ENCODE results near the gene SULT2B1. TPM values are rescaled to one million over a fixed set of nuclear protein-coding genes. Genes with fewer than 3 reads are reported as not detected.
"Not testable (repeated sequence)": the region's sequence is repeated elsewhere in the genome, so short reads cannot be mapped to it uniquely, and the experiment has no call there.

SULT2B1 gene
- total and polyA plus RNA-seq, 5 donors from 2014 or later, result 0.16 to 0.82 TPM; not detected in 3

DNA sequence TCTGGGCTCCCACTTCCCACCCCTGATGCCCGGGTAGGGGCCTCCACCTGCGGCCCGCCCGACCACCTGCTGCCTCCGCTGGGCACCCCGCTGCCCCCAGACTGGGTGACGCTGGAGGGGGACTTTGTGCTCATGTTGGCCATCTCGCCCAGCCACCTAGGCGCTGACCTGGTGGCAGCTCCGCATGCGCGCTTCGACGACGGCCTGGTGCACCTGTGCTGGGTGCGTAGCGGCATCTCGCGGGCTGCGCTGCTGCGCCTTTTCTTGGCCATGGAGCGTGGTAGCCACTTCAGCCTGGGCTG is 77.3 kb downstream of the SULT2B1 start:
- Histone ChIP-seq H3K36me3 (ENCODE audit: control insufficient read depth, insufficient read depth, low read length) (peaks cover 38% of the 10 kb centered on the region), H3K4me3 (ENCODE audit: low read depth, low read length) (no peak overlapping the region), H3K27me3 (ENCODE audit: control insufficient read depth, insufficient read depth, low read length) (no peaks in the 10 kb centered on the region), H3K4me1 (ENCODE audit: control insufficient read depth, insufficient read depth, low read length, poor library complexity, severe bottlenecking) (peaks cover 27% of the 10 kb centered on the region), H3K27ac (ENCODE audit: insufficient read depth, low read length, poor library complexity, severe bottlenecking) (no peak overlapping the region), H3K9me3 (ENCODE audit: control insufficient read depth in 2 of 2, low read length in 2 of 2) (no peaks in the 10 kb centered on the region)
- H3K4me3 Mint-ChIP-seq, result no peak overlapping the region
- H3K4me1 Mint-ChIP-seq, result peaks cover 3 to 43% (median 12%) of the 10 kb centered on the region in 4 donors
- DNase-seq, result no peak
- peaks cover 9% of the 10 kb centered on the region for H3K36me3 Mint-ChIP-seq
- H3K27me3 Mint-ChIP-seq, result no peaks in the 10 kb centered on the region
- H3K9me3 Mint-ChIP-seq, result no peaks in the 10 kb centered on the region
- ATAC-seq (ENCODE audit: low read depth in 2 of 2), result no peak
- no peak overlapping the region for H3K27ac Mint-ChIP-seq

DNA sequence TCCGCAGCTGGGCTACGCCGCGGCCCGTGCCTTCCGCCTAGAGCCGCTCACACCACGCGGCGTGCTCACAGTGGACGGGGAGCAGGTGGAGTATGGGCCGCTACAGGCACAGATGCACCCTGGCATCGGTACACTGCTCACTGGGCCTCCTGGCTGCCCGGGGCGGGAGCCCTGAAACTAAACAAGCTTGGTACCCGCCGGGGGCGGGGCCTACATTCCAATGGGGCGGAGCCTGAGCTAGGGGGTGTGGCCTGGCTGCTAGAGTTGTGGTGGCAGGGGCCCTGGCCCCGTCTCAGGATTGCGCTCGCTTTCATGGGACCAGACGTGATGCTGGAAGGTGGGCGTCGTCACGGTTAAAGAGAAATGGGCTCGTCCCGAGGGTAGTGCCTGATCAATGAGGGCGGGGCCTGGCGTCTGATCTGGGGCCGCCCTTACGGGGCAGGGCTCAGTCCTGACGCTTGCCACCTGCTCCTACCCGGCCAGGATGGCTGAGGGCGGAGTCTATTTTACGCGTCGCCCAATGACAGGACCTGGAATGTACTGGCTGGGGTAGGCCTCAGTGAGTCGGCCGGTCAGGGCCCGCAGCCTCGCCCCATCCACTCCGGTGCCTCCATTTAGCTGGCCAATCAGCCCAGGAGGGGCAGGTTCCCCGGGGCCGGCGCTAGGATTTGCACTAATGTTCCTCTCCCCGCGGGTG is 77.8 kb downstream of the SULT2B1 start:
- Mint-ChIP-seq H3K36me3 (peaks cover 9% of the 10 kb centered on the region), H3K4me3 (no peak overlapping the region), H3K27ac (peak overlapping the region in 1 of 3 donors; percentile 31), H3K4me1 (peaks cover 4 to 44% (median 11%) of the 10 kb centered on the region in 4 donors), H3K9me3 (no peaks in the 10 kb centered on the region), H3K27me3 (no peaks in the 10 kb centered on the region)
- Histone ChIP-seq H3K9me3 (ENCODE audit: control insufficient read depth in 2 of 2, low read length in 2 of 2) (no peaks in the 10 kb centered on the region), H3K36me3 (ENCODE audit: control insufficient read depth, insufficient read depth, low read length) (peaks cover 38% of the 10 kb centered on the region), H3K27me3 (ENCODE audit: control insufficient read depth, insufficient read depth, low read length) (no peaks in the 10 kb centered on the region), H3K27ac (ENCODE audit: insufficient read depth, low read length, poor library complexity, severe bottlenecking) (no peak overlapping the region), H3K4me3 (ENCODE audit: low read depth, low read length) (no peak overlapping the region), H3K4me1 (ENCODE audit: control insufficient read depth, insufficient read depth, low read length, poor library complexity, severe bottlenecking) (peaks cover 27% of the 10 kb centered on the region)
- no peak for ATAC-seq (ENCODE audit: low read depth in 2 of 2)
- no peak for DNase-seq

DNA sequence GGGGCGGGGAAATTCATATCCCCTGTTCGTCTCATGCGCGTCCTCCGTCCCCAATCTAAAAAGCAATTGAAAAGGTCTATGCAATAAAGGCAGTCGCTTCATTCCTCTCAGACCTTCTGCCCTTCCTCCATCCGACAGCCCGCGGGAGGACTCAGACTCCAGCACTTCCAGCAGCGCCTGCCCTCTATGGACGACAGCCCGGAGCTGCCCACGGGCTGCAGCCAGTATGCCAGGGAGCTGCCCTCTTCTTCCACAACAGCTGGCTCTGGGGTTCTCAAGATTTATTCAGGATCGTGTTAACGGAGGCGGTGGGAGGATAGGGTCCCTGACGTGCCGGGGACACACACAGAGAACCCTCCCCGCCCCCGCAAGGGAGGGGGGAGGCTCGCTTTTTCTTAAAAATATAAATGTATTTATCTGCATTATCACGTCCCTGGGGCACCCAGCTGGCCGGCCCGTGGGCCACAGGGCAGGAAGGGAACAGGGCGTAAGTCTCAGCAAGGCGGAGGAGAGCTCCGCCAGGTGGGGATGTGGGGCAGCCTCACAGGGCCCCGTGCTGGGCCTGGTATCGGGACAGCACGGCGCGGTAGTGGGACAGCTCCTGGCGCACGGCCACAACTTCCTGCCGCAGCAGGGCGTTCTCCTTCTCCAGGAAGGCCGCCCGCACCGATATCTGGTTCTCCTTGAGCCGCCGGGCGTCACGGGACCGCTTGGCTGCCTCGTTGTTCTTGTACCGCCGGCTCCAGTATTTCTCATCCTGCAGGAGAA is 78.5 kb downstream of the SULT2B1 start:
- H3K27ac Mint-ChIP-seq, result peak overlapping the region in 1 of 3 donors; percentile 46
- no peaks in the 10 kb centered on the region for H3K9me3 Mint-ChIP-seq
- DNase-seq, result no peak
- H3K9me3 ChIP-seq (ENCODE audit: control insufficient read depth in 2 of 2, low read length in 2 of 2), result no peaks in the 10 kb centered on the region
- no peak overlapping the region for H3K27ac ChIP-seq (ENCODE audit: insufficient read depth, low read length, poor library complexity, severe bottlenecking)
- no peak overlapping the region for H3K4me3 ChIP-seq (ENCODE audit: low read depth, low read length)
- H3K4me1 ChIP-seq (ENCODE audit: control insufficient read depth, insufficient read depth, low read length, poor library complexity, severe bottlenecking), result peaks cover 33% of the 10 kb centered on the region
- H3K27me3 ChIP-seq (ENCODE audit: control insufficient read depth, insufficient read depth, low read length), result no peaks in the 10 kb centered on the region
- H3K4me1 Mint-ChIP-seq, result peaks cover 4 to 46% (median 9%) of the 10 kb centered on the region in 4 donors
- no peaks in the 10 kb centered on the region for H3K27me3 Mint-ChIP-seq
- peak overlapping the region in 1 of 4 donors; percentile 82 for H3K4me3 Mint-ChIP-seq
- ATAC-seq (ENCODE audit: low read depth in 2 of 2), result no peak
- peaks cover 38% of the 10 kb centered on the region for H3K36me3 ChIP-seq (ENCODE audit: control insufficient read depth, insufficient read depth, low read length)
- H3K36me3 Mint-ChIP-seq, result peaks cover 9% of the 10 kb centered on the region

DNA sequence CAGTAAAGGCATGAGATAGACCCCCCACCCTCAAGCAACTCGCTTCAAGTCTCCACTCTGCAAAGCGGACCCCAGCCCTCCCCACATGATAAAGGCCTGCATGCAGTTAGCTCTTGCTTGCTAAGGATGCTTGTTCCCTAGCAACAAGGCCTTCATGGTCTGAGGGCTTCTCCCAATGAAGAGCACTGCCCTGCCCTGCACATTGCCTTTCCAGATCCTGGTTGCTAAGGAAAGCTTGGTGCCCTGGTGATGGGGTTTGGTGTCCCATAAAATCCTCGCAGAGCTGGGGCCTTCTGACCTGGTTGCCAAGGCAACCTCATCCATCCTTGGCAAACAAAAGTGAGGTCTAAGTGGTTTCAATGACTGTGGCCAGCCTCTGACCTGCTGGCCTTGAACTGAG is 79.3 kb downstream of the SULT2B1 start:
- no peak overlapping the region for H3K27ac ChIP-seq (ENCODE audit: insufficient read depth, low read length, poor library complexity, severe bottlenecking)
- peaks cover 39% of the 10 kb centered on the region for H3K4me1 ChIP-seq (ENCODE audit: control insufficient read depth, insufficient read depth, low read length, poor library complexity, severe bottlenecking)
- H3K27me3 Mint-ChIP-seq, result no peaks in the 10 kb centered on the region
- no peak overlapping the region for H3K4me3 ChIP-seq (ENCODE audit: low read depth, low read length)
- DNase-seq (no peak), ATAC-seq (ENCODE audit: low read depth in 2 of 2) (no peak)
- H3K27me3 ChIP-seq (ENCODE audit: control insufficient read depth, insufficient read depth, low read length), result no peaks in the 10 kb centered on the region
- peak overlapping the region in 2 of 4 donors; percentile 28 to 82 for H3K4me3 Mint-ChIP-seq
- H3K27ac Mint-ChIP-seq, result peak overlapping the region in 1 of 3 donors; percentile 60
- H3K36me3 ChIP-seq (ENCODE audit: control insufficient read depth, insufficient read depth, low read length), result peaks cover 38% of the 10 kb centered on the region
- no peaks in the 10 kb centered on the region for H3K9me3 ChIP-seq (ENCODE audit: control insufficient read depth in 2 of 2, low read length in 2 of 2)
- H3K9me3 Mint-ChIP-seq, result no peaks in the 10 kb centered on the region
- peaks cover 4 to 48% (median 8%) of the 10 kb centered on the region in 4 donors for H3K4me1 Mint-ChIP-seq
- H3K36me3 Mint-ChIP-seq, result peaks cover 9% of the 10 kb centered on the region

DNA sequence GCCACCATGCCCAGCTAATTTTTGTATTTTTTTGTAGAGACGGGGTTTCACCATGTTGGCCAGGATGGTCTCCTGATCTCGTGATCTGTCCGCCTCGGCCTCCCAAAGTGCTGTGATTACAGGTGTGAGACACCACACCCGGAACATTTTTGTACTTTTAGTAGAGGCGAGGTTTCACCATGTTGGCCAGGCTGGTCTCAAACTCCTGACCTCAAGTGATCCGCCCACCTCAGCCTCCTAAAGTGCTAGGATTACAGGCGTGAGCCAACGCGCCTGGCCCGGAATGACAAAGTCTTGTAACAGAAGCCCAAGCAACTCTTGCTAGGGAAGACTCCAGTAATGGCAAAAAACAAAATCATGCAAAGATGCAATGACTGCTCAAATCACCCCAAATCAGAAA is 80.3 kb downstream of the SULT2B1 start:
- not testable (repeated sequence) for ATAC-seq (ENCODE audit: low read depth in 2 of 2)

DNA sequence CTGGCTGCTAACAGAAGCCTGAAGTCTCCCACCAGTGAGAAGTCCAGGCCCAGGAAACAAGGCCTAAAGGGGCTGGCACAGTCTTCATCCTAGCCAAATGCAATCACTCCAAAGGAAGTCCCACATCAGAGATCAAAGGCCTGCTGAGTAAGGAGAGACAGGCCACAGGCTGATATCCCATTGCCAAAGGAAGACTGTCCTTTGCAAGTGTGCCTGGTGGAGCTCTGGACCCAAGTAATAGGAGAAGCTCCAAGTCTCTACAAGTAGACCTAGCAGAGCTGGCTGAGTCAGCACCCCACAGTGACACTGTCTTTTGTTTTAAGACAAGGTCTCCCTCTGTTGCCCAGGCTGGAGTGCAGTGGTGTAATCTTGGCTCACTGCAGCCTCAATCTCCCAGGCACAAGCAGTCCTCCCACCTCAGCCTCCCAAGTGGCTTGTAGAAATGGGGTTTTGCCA is 80.7 kb downstream of the SULT2B1 start:
- Mint-ChIP-seq H3K4me3 (peak overlapping the region; percentile 46 to 82 (median 58)), H3K36me3 (peaks cover 9% of the 10 kb centered on the region), H3K4me1 (peaks cover 4 to 50% (median 7%) of the 10 kb centered on the region in 4 donors), H3K27ac (peak overlapping the region in 1 of 3 donors; percentile 94), H3K27me3 (no peaks in the 10 kb centered on the region), H3K9me3 (no peaks in the 10 kb centered on the region)
- no peaks in the 10 kb centered on the region for H3K9me3 ChIP-seq (ENCODE audit: control insufficient read depth in 2 of 2, low read length in 2 of 2)
- ATAC-seq (ENCODE audit: low read depth in 2 of 2), result no peak
- no peaks in the 10 kb centered on the region for H3K27me3 ChIP-seq (ENCODE audit: control insufficient read depth, insufficient read depth, low read length)
- H3K4me1 ChIP-seq (ENCODE audit: control insufficient read depth, insufficient read depth, low read length, poor library complexity, severe bottlenecking), result peaks cover 40% of the 10 kb centered on the region
- no peak overlapping the region for H3K4me3 ChIP-seq (ENCODE audit: low read depth, low read length)
- H3K27ac ChIP-seq (ENCODE audit: insufficient read depth, low read length, poor library complexity, severe bottlenecking), result peak overlapping the region; percentile 95
- peaks cover 38% of the 10 kb centered on the region for H3K36me3 ChIP-seq (ENCODE audit: control insufficient read depth, insufficient read depth, low read length)
- no peak for DNase-seq

More for the DNA sequence above, 80.3 kb downstream of the SULT2B1 start:
- not testable (repeated sequence) for H3K4me3 ChIP-seq (ENCODE audit: low read depth, low read length); H3K36me3 Mint-ChIP-seq; H3K27me3 ChIP-seq (ENCODE audit: control insufficient read depth, insufficient read depth, low read length); H3K9me3 Mint-ChIP-seq; H3K9me3 ChIP-seq (ENCODE audit: control insufficient read depth in 2 of 2, low read length in 2 of 2); DNase-seq; H3K27ac ChIP-seq (ENCODE audit: insufficient read depth, low read length, poor library complexity, severe bottlenecking); H3K27me3 Mint-ChIP-seq
- Histone ChIP-seq H3K36me3 (ENCODE audit: control insufficient read depth, insufficient read depth, low read length) (peaks cover 38% of the 10 kb centered on the region), H3K4me1 (ENCODE audit: control insufficient read depth, insufficient read depth, low read length, poor library complexity, severe bottlenecking) (peaks cover 40% of the 10 kb centered on the region)
- H3K4me1 Mint-ChIP-seq, result peaks cover 4 to 48% (median 7%) of the 10 kb centered on the region in 4 donors
- H3K4me3 Mint-ChIP-seq, result peak overlapping the region; percentile 46 to 82 (median 70)
- peak overlapping the region in 1 of 3 donors; percentile 94 for H3K27ac Mint-ChIP-seq

DNA sequence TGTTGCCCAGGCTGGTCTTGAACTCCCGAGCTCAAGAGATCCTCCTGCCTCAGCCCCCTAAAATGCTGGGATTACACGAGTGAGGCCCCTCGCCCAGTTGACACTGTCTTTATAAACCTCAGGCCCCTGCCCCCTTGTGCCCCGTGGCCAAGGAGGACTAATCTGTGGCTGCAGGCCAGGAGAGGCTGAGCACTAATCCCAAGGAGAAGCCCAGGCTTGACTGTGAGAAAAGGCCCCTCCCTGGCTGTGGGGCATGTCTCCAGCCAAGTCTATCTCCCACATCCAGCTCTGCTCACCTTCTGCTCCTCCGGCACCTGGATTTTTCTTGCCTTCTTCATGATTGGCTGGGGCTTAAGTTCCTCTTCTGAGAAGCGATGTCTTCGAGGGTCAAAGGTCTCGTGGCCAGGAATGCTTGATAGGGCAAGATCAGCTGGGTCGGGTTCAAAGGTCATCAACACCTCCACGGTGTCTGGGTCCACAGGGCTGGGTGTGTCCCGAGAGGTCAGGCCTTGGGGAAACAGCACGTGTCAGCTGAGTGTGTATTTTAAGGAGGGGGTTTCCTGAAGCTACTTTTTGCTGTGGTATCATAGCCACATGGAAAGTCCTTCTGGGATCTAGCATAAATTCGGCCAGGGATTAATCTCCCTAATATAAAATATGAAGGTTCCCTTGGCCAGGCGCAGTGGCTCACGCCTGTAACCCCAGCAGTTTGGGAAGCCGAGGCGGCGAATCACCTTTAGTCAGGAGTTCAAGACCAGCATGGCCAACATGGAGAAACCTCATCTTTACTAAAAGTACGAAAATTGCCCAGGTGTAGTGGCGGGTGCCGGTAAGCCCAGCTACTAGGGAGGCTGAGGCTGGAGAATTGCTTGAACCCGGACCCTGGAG is 81.4 kb downstream of the SULT2B1 start:
- H3K27ac Mint-ChIP-seq, result peak overlapping the region; percentile 94 to 96 (median 94)
- H3K9me3 ChIP-seq (ENCODE audit: control insufficient read depth in 2 of 2, low read length in 2 of 2), result no peaks in the 10 kb centered on the region
- peaks cover 44% of the 10 kb centered on the region for H3K4me1 ChIP-seq (ENCODE audit: control insufficient read depth, insufficient read depth, low read length, poor library complexity, severe bottlenecking)
- peak overlapping the region; percentile 82 for H3K4me3 ChIP-seq (ENCODE audit: low read depth, low read length)
- ATAC-seq (ENCODE audit: low read depth in 2 of 2), result no peak
- H3K36me3 ChIP-seq (ENCODE audit: control insufficient read depth, insufficient read depth, low read length), result peaks cover 38% of the 10 kb centered on the region
- H3K36me3 Mint-ChIP-seq, result peaks cover 11% of the 10 kb centered on the region
- H3K27me3 ChIP-seq (ENCODE audit: control insufficient read depth, insufficient read depth, low read length), result no peaks in the 10 kb centered on the region
- no peak for DNase-seq
- H3K4me3 Mint-ChIP-seq, result peak overlapping the region in 3 of 4 donors; percentile 82 to 90 (median 87)
- peaks cover 4 to 56% (median 7%) of the 10 kb centered on the region in 4 donors for H3K4me1 Mint-ChIP-seq
- no peaks in the 10 kb centered on the region for H3K9me3 Mint-ChIP-seq
- peak overlapping the region; percentile 95 for H3K27ac ChIP-seq (ENCODE audit: insufficient read depth, low read length, poor library complexity, severe bottlenecking)
- H3K27me3 Mint-ChIP-seq, result no peaks in the 10 kb centered on the region
